GM21423 (cell line): ENCODE measurements around the gene HELZ2.

Experiments
- ATAC-seq: cut with Tn5 transposase; IDR thresholded peaks from one replicate; pipeline ENCODE4 v1.9.1; 2021; ENCODE audit warnings: mild to moderate bottlenecking, moderate library complexity; ENCODE audit not compliant: unreplicated experiment

HELZ2 gene

GRCh38 chr20:63527184-63527583, 46.9 kb downstream of the HELZ2 start:
- no peak for ATAC-seq

GRCh38 chr20:63525971-63526370, 48.1 kb downstream of the HELZ2 start:
- no peak for ATAC-seq

DNA sequence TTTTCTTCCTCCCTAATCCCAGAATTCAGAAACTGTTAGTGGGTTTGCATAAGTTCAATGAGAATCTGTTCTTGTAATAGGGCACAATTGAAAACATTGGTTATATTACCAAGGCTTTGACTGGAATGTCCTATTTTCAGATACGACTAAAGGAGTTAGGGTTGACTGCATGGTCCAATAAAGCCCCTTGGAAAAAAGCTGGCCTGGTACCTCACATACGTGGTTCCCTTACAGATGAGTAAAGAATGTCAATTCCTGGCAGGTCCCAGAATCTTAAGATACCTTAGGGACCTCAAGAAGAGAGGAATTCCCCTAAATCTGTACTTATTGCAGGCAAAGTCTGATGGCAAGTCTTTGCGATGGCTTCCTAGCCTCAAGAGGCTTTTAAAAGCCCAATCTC, 48.9 kb downstream of the HELZ2 start:
- ATAC-seq = no peak
